HG03103 (cell line): ENCODE results near the gene CDC42EP5.
"Not testable (repeated sequence)": the region's sequence is repeated elsewhere in the genome, so short reads cannot be mapped to it uniquely, and the experiment has no call there.

Source experiments
- ATAC-seq: cut with Tn5 transposase; IDR thresholded peaks from one replicate; pipeline ENCODE4 v1.9.1; 2021; ENCODE audit warnings: low read depth; ENCODE audit not compliant: unreplicated experiment

CDC42EP5 gene

GRCh38 chr19:54451331-54451871 lies 21.7 kb downstream of the CDC42EP5 start:
- no peak for ATAC-seq

- no peak for ATAC-seq
Observed at GRCh38 chr19:54449701-54450069, 23.4 kb downstream of the CDC42EP5 start.

GRCh38 chr19:54448774-54449700 lies 24.1 kb downstream of the CDC42EP5 start, which contains the start of gene LENG8:
Gene LENG8, plus strand, starts transcription at chr19:54449199. Its CDS starts 2,146 bp downstream, at chr19:54451345.
- ATAC-seq, result peak; percentile 85

GRCh38 chr19:54448040-54448773 lies 24.9 kb downstream of the CDC42EP5 start:
- peak; percentile 16 for ATAC-seq

GRCh38 chr19:54446349-54446748 lies 26.7 kb downstream of the CDC42EP5 start:
- not testable (repeated sequence) for ATAC-seq

GRCh38 chr19:54444737-54445136 lies 28.4 kb downstream of the CDC42EP5 start:
- ATAC-seq, result no peak

- ATAC-seq, result no peak
Observed at GRCh38 chr19:54440641-54441040, 32.5 kb downstream of the CDC42EP5 start.

- ATAC-seq, result no peak
Observed at GRCh38 chr19:54439174-54439851, 33.8 kb downstream of the CDC42EP5 start.

- no peak for ATAC-seq
Observed at GRCh38 chr19:54436628-54437252, 36.4 kb downstream of the CDC42EP5 start.

GRCh38 chr19:54436031-54436523 lies 37.0 kb downstream of the CDC42EP5 start:
- no peak for ATAC-seq

GRCh38 chr19:54435551-54436016 lies 37.5 kb downstream of the CDC42EP5 start:
- no peak for ATAC-seq

GRCh38 chr19:54434873-54435214 lies 38.3 kb downstream of the CDC42EP5 start:
- no peak for ATAC-seq

- ATAC-seq, result no peak
Observed at GRCh38 chr19:54434112-54434872, 38.8 kb downstream of the CDC42EP5 start.

- ATAC-seq, result no peak
Observed at GRCh38 chr19:54433697-54434096, 39.4 kb downstream of the CDC42EP5 start.

- no peak for ATAC-seq
Observed at GRCh38 chr19:54432144-54432738, 40.9 kb downstream of the CDC42EP5 start.

GRCh38 chr19:54431255-54431838 lies 41.7 kb downstream of the CDC42EP5 start:
- ATAC-seq, result no peak

- no peak for ATAC-seq
Observed at GRCh38 chr19:54430306-54431254, 42.5 kb downstream of the CDC42EP5 start.
